GM21529 (cell line): ENCODE data around the gene JMJD4.

ENCODE experiments used
- ATAC-seq: cut with Tn5 transposase; IDR thresholded peaks from one replicate; pipeline ENCODE4 v1.9.1; 2021; ENCODE audit not compliant: unreplicated experiment

Gene JMJD4

DNA sequence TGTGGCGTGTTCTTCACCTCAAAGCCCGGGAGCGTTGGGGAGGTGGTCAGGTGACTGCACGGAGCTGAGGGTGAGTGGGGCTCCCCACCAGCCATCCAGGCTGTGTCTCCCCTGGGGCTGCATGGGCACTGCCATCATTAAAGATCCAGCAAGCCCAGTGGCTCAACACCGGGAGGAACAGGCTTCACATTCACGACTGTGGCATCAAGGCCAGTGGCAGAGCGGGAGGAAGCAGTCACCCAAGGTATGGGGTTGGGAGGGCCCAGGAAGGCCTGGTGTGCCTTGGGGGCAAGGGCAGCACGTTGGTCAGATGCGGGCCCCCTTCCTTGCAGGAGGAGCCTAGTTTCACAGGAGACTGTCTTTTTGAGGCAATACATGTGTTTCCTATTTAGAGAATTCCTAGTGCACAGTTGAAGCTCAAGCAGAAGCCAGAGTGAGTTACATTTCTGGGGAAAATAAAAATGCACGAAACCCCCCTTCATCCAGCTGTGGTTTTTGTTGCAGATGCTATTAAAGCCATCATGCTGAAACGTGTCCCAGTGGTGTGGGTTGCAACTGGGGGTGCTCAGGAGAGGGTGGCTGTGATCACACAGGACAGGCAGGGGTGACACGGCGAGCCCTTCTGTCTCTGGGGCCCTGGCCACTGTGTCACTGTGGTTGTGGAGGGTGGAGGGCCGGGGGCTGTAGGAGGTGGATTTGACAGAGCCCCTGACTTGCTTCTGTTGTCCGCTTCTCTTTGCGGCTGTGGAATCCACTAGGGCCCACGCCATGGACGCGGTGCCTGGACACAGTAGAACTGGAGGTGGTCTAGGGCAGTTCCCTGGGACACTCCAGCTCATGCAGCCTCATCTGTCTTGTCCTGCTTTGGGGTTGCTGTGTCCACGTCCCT lies 34.2 kb upstream of the JMJD4 start:
- no peak for ATAC-seq

DNA sequence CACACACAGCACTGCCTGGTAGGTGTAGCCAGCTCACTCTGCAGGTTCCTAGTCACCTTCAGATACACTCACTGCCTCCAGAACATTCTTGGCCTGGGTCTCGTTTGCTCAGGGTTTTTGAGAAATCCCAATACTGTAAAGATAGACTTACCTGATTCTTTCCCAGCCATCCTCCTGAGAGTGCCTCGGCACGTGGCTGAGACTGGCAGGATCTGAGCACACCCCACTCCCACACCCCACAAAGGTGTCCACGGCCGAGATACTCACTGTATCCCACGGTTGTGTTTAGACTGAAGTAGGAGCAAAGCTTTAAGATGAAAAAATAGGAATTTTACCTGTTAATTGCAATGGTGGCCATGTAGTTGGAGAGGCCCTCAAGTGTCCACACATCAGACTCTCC lies 33.5 kb upstream of the JMJD4 start:
- no peak for ATAC-seq

DNA sequence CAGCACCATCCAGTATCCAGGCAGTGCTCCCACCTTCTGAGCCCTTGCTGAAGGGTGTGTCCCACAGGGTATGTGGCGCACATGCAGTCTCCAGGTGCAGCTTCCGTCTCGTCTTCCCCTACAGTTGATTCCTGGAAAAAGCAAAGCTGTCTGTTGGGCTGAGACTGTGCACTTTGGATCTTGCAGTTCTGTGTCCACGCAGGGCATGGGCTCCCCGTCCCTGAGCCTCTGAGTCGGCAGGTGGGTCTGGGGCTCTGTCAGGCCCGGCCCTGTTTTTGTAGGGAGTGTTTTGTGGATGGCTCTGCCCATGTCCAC lies 33.0 kb upstream of the JMJD4 start:
- no peak for ATAC-seq

DNA sequence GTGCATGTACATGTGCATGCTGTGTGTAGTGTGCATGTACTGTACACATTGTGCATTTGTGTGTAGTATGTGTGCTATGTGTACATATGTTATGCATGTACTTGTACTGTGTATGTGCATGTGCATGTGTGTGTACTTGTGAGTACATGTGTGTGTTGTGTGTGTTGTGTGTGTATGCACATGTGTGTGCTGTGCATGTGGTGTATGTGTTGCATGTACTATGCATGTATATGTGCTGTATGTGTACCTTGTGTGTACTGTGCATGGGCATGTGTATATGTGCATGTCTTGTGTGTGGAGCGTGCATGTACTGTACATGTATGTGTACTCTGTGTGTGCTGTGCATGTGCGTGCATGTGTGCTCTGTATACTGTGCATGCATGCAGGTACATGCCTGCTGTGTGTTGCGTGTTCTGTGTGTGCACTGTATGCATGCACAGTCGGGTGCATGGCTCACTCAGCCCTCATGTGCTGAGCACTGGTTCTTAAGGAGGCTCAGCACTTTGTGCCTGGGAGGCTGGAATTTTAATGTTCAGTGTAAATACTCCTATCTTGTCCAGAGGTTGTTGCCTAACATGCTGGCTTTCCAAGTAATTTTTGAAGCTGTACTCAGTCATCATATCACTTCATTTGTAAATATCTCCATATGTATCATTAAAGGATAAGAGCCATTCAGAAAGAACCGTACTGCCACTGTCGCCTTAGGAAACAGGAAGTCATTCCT lies 32.5 kb upstream of the JMJD4 start:
- ATAC-seq, result no peak

DNA sequence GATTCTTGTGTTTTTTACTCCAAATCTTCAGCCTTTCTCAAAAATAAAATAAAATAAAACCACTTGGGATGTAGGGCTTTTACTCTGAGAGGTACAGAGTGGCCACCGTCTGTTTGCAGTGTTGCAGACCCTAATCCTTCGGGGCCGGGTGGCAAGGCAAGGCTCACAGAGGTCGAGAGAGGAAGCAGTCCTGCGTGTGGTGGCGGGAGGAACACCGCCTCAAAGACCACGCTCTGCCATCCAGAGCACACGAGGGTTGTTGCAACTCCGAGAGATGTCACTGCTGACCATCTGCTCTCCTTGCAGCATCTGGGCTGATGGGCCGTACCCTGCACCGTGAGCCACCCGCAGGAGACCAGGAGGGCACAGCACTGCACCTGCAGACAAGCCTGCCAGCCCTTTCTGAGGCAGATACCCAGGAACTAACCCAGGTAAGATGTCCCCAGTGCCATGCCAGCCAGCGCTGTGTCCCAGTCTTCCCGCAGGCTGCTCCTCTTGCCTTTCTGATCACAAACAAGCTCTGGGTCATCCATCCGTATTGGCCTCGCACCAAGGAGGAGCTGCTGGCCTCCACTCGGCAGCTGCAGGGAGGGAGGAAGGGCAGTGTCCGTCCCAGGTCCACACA lies 31.7 kb upstream of the JMJD4 start:
- ATAC-seq, result no peak

DNA sequence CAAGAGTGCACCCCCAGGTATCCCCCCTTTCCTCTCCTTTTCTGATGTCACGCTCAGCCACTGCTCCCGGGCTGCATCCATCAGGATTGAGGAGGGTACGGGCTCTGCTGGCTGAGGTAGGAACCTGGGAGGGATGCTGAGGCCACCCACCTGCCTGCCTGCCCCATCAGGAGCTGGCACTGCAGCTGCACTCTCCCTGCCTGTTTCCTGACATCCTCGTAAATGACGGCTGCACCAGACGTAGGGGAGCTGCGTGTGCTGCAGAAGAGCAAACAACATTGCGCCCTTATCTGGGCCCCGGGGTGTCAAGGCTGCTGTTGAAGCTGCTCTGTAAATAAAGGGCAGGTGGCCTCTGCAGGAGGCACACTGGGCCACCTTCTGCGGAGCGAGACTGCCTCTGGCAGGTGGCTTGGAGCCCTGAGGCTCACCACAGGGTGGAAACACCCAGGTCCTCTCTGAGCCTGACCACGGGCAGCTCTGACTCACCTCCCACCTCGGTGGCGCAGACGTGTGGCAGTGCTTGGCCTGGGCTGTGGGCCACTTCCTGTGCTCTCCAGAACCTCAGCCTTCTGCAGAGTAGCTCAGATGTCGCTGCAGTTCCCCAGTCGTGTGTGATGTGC lies 31.0 kb upstream of the JMJD4 start:
- ATAC-seq, result no peak

DNA sequence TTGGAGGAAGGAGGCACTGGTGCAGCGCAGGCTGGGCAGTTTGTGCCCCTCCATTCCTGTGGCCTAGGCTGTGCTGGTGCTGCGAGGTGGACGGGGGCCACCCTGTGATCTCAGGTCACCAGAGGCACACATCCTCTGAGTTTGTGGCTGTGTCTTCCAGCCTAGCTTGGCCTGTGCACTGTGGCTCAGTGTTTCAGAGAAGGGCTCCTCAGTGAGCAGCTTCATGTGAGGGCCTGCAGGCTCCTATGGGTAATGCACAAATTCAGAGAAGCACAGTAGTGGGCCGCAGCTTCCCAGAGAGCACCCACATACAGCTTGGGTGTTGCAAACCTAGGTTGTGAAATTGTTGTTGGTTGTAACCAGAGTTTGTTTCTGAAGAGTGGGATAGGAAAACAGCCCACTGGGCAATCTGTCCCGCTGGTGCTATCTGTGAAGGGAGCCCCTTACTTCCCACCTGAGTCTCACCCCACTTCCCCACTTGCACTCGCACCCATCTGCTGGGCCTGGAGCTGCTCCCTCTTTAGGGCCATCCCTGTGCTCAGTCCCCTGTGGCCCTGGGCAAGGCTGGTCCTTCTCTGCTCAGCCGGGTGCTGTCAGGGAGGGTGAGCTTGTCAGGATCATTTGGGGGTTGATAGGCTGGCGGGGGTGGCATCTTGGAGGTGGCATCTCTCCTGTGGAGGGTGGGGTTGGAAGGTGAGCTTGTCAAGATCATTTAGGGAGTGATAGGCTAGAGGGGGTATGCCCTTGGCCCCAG lies 30.3 kb upstream of the JMJD4 start:
- ATAC-seq, result no peak

DNA sequence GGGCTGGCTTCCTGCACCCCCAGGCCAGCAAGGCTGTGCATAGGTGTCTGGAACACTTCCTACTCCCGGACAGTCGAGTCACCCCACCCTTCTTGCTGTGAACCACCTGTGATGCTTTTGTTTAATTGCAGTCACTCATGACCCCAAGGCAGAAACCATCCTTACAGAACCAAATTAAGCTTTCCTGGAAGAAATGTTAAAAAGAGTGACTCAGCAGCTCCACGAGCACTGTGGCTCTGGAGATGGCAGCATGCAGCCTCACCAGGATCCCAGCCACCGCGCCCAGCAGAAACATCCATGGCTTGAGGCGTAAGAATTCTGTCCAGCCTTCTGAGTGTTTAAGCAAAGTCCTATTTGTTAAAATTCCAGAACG lies 28.9 kb upstream of the JMJD4 start:
- no peak for ATAC-seq

DNA sequence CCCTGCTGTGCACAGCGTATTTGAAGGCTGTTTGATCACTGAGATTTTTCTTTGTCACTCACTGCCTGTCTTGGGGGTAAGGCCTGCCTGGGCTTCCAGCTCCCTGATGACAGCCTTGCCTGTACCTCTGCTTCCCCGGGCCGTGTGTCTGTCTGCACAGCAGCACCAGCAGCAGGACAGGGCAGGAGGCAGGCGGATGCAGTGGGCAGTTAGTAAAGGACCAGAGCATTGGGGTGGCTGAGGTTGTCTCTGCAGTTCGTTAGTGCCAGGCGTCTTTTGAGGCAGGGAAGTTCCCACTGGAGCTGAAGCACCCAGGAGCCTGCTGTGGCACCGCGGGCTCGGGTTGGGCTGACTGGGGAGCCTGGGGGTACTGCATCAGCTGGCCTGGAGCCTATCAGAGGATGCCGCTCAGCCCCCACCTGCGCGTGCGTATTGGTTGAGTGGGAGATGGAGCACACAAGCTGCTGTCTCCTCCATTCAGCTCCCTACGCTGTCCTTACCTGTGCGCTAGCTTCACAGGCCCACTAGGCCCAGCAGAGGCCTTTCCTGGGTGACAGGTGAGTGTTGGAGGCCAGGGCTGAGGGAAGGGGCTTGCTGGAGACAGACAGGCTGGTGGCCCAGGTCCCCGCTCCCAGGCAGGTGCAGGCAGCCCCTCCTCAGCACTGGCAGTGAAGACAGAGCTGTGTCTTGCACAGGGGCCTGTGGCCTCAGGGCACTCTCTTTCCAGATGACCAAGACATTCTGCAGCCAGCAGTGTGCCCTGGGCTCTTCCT lies 28.3 kb upstream of the JMJD4 start:
- ATAC-seq, result no peak

DNA sequence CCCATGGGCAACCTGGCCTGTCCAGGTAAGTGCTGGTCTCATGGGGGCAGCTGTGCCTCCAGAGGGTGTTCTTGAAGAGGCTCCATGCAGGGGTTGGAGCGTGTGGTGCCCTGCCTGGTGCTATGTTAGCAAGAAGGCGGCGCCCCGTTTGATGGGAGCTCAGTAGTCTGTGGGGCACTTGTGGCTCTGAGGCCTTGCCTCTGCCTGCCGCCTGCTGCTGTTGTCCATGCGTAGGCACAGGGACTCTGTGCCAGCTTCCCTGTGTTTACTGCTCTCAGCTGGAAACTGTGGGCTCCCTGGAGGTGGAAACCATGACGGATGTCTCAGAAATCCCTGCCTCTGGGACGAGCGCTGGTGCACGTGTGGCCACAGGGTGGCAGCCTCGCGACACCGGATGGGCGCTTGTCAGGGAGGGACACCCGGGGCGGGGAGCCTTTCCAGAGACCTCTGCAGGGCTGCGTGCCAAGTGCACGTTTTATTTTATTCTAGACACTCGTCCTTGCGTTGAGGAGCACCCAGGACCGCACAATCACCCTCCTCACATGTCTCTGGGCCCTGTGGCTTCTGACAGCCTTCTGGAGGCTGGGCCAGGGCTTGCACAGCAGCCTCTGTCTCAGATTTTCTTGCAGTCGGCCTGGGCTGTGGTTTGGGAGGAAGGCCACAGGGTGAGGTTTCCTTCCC lies 27.3 kb upstream of the JMJD4 start:
- ATAC-seq, result peak; percentile 67

DNA sequence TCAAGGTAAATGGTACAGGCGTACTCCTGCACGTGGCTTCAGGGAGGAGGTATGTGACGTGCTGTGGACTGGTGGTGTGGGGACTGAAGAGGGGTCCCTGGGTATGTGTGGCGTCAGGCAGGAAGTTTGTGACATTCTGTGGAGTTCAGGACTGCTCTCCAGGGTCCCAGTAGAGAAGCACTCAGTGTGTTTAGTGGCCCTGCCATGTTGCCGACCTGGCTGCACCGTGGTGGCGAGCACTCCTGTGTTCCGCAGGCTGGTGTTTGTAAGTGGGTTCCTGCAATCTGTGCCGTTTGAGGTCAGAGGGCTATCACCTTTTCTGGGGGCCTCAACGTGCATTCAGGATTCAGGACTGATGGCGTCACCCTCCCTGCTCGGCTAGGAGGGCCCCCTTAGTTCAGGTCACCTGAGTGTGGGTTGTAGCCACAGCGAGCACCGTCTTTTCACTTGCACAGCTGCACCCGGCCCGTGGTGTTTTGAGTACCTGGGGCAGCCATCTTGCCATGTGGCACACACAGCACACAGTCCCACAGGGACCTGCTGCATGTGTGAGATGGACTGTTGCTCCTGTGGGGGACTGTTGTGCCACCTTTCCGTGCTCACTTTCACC lies 26.6 kb upstream of the JMJD4 start:
- ATAC-seq, result no peak

DNA sequence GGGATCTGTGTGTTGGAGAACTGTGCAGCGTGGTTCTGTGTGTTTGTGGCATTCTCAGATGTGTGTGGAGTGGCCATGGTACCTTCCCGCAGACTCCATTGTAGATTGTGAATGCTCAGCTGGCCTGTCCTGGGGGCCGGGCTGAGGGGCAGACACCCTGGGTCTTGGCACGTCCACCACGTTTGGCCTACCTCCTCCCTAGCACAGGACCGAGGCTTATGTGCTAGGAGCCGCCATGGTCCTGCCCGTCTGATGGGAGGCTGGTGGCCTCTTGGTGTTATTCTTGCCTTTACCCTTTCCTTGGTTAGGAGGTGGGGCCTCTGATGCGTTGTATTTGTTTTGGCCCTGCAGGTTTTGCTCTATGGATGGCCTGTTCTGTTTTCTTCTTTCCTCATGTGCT lies 25.3 kb upstream of the JMJD4 start:
- ATAC-seq, result no peak

DNA sequence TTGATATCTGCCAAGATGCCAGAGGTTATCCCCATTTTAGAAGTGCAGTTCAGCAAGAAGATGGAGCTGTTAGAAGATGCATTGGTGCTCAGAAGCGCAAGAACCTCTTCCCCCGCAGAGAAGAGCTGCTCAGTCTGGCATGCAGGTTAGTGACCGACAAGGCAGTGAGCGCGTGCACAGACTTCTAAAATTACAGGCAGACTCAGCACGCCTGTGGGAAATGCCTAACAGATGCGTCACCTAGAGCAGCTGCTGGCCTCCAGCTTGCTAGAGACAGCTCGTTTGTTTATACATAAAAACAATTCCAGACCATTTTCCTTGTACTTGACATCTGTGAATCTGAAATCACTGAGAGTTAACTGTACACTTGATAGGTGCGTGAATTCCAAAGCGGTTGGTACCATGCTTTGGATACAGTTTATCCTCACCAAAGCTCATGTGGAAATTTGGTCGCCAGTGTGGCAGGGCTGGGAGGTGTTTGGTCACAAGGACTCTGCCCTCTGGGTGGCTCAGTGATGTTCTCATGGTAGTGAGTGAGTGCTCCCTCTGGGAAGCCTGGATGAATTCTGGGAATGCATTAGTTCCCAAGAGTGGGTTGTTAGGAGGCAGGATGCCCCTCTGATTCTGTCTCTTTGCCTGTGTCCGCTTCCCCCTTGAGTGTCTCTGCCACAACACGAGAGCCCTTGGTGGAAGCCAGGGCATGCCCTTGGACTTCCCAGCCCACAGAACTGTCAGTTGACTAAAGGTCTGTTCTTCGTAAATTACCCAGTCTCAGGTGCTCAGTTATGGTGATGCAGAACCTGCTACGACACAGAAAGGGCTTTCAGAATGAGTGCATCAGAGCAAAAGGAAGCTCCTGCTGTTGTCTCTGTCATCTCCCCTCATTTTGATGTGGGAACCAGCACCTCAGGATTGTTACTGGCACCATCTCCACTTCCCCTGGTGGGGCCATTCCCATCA lies 24.5 kb upstream of the JMJD4 start:
- ATAC-seq, result no peak

DNA sequence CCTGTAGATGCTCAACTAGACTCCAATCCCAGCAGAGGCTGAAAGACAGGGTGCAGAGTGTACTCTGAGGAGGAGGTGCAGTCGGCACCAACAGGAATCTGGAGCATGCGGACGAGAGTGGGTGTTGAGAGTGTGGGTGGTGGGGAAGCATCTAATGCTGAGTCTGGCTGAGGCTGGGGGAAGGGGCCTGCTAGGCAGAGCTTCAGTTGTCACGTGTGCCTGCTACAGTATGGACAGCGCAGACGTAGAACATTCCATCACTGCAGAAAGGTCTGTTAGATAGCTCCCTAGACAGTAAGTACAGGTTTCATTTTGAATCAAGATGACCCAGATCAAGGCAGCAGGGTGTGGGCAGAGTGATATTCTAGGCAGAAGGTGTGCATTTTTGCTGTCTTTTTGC lies 23.3 kb upstream of the JMJD4 start:
- peak; percentile 65 for ATAC-seq

DNA sequence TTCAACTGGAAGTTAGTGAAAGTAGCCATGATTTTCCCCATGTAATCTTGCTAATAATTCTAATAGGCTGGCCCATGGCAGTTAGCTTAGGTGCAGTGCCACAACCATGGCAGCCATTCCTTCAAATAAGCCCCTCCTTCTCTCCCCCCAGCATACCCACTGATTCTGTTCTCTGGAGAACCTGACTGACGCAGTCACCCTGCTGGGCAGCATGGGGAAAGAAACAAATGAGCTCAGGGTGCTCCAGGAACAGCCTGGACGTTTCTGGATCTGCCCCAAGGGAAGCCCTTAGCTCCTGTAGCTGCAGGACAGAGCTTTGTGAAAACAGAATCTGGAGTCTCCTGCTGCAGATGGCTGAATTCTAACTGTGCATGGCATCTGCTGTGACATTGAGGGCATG lies 22.7 kb upstream of the JMJD4 start:
- no peak for ATAC-seq

DNA sequence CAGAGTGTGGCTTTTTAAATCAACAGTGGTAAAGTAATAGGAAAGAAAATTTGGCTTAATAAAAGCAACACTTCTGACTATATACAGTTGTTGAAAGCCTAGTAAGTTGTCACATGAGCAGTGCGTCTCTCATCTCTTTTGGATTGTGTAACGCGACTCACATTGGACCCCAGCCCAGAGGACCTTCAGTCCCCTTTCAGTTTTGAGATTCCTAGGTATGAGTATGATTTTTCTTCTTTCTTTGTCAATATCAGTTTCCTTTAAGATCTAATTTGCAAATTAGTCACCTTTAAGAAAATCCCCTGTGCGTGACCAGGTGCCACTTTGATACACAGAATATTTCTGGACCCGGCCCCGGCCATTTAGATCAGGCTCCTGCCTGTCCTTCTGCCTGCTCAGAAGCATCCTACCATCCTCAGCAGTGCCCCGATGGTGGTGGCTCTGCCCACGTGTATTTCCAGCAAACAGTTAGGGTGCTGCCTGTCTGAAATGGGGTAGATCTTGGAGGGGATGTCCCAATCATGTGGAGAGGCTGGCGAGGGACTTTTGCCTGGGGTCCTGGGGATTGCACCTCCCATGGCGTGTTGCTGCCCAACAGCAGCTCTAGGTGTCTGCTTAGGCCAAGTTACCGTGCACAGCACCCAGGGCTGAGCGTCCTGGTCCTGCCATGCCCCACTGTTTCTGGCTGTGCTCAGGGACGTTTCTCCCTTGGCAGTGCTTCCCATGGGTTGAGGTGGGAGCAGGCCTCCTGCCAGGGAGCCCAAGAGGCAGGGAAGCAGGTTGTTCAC lies 21.3 kb upstream of the JMJD4 start:
- ATAC-seq, result no peak

DNA sequence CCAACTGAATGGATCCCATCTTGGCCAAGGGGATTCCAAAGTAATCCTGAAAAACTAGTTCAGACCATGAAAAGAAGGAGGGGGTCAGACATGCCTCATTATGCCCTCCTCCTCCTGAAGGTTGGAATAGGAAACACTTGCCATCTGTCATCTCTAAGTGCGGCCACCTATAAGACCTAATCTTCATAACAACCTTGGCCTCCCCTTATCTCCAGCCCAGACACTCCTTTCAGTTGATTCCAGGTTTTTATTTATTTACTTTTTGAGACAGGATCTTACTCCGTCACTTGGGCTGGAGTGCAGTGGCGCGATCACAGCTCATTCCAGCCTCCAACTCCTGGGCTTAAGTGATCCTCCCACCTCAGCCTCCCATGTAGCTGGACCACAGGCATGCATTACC lies 19.9 kb upstream of the JMJD4 start:
- ATAC-seq, result no peak
